HG02981 (cell line): ENCODE measurements around the gene VWA8.
"Not testable (repeated sequence)": the region's sequence is repeated elsewhere in the genome, so short reads cannot be mapped to it uniquely, and the experiment has no call there.

Experiments used
- ATAC-seq: cut with Tn5 transposase; IDR thresholded peaks from one replicate; pipeline ENCODE4 v1.9.1; 2021; ENCODE audit warnings: mild to moderate bottlenecking, moderate library complexity; ENCODE audit not compliant: unreplicated experiment

Gene VWA8

GRCh38 chr13:41624041-41624440, 336.9 kb downstream of the VWA8 start:
- no peak for ATAC-seq

GRCh38 chr13:41622432-41623429, 338.2 kb downstream of the VWA8 start:
- no peak for ATAC-seq

GRCh38 chr13:41621716-41622431, 339.0 kb downstream of the VWA8 start:
- no peak for ATAC-seq

- ATAC-seq, result not testable (repeated sequence)
Observed at GRCh38 chr13:41617633-41618032, 343.3 kb downstream of the VWA8 start.

- ATAC-seq, result no peak
Observed at GRCh38 chr13:41616151-41616550, 344.8 kb downstream of the VWA8 start.

- no peak for ATAC-seq
Observed at GRCh38 chr13:41615528-41615855, 345.4 kb downstream of the VWA8 start.

GRCh38 chr13:41614671-41615527, 346.0 kb downstream of the VWA8 start:
- no peak for ATAC-seq

GRCh38 chr13:41613984-41614661, 346.8 kb downstream of the VWA8 start:
- no peak for ATAC-seq

- ATAC-seq, result no peak
Observed at GRCh38 chr13:41613471-41613870, 347.4 kb downstream of the VWA8 start.

- ATAC-seq, result no peak
Observed at GRCh38 chr13:41611385-41611784, 349.5 kb downstream of the VWA8 start.

- ATAC-seq, result no peak
Observed at GRCh38 chr13:41610404-41610803, 350.5 kb downstream of the VWA8 start.

- ATAC-seq, result no peak
Observed at GRCh38 chr13:41609828-41610227, 351.1 kb downstream of the VWA8 start.

- no peak for ATAC-seq
Observed at GRCh38 chr13:41608839-41609177, 352.1 kb downstream of the VWA8 start.

GRCh38 chr13:41608111-41608838, 352.6 kb downstream of the VWA8 start:
- ATAC-seq, result no peak

GRCh38 chr13:41606646-41607045, 354.3 kb downstream of the VWA8 start:
- no peak for ATAC-seq

GRCh38 chr13:41605319-41606285, 355.3 kb downstream of the VWA8 start:
- no peak for ATAC-seq

GRCh38 chr13:41603917-41604316, 357.0 kb downstream of the VWA8 start:
- ATAC-seq, result no peak

- no peak for ATAC-seq
Observed at GRCh38 chr13:41601718-41602445, 359.0 kb downstream of the VWA8 start.
